ENCODE data around the gene UNKL. TPM values are rescaled to one million over a fixed set of nuclear protein-coding genes. Genes with fewer than 3 reads are reported as not detected.
A peak's percentile ranks its signal among the peaks of the same experiment; 100 is the strongest.

UNKL gene
- polyA plus RNA-seq (2013, experiment 1 of 2), result 15.2 TPM
- polyA plus RNA-seq (2013, experiment 2 of 2), result 21.9 TPM

- no peaks in the 10 kb centered on the region for H3K27me3 ChIP-seq (ENCODE audit: insufficient read depth, low read length)
- H3K9ac ChIP-seq (ENCODE audit: low read depth, low read length), result peak within 1 kb of the TSS; percentile 69
- peaks cover 11% of the 10 kb centered on the region for H3K36me3 ChIP-seq (ENCODE audit: insufficient read depth, low read length)
- 4% methylated on average over 66 of the region's 72 CpGs for WGBS
- peak within 1 kb of the TSS; percentile 78 for H3K4me3 ChIP-seq (ENCODE audit: low read length)
- H3K4me1 ChIP-seq (ENCODE audit: insufficient read depth, low read length), result peaks cover 2% of the 10 kb centered on the region; the same call in 1 of the 2 replicates
- H3K9me3 ChIP-seq (ENCODE audit: insufficient read depth, low read depth, low read length), result no peaks in the 10 kb centered on the region
- H3K27ac ChIP-seq (ENCODE audit: low read depth, low read length), result peak within 1 kb of the TSS; percentile 46; the same call in 1 of the 2 replicates
These were observed at the start of gene UNKL for GRCh38 chr16:1414532-1415260. TSS of gene UNKL (minus strand) at chr16:1414704. CDS start at chr16:1414691, 13 bp downstream.

GRCh38 chr16:1461146-1461545 is 46.6 kb upstream of the UNKL start:
- Histone ChIP-seq H3K27ac (ENCODE audit: low read depth, low read length) (no peak overlapping the region), H3K36me3 (ENCODE audit: insufficient read depth, low read length) (peaks cover 29% of the 10 kb centered on the region)
- 93% methylated on average over 24 of the region's 24 CpGs for WGBS

GRCh38 chr16:1460602-1461138 is 46.2 kb upstream of the UNKL start:
- 94% methylated on average over 30 of the region's 30 CpGs for WGBS
- no peak overlapping the region for H3K27ac ChIP-seq (ENCODE audit: low read depth, low read length)
- H3K9me3 ChIP-seq (ENCODE audit: insufficient read depth, low read depth, low read length), result no peaks in the 10 kb centered on the region
- no peaks in the 10 kb centered on the region for H3K27me3 ChIP-seq (ENCODE audit: insufficient read depth, low read length)
- peaks cover 30% of the 10 kb centered on the region for H3K36me3 ChIP-seq (ENCODE audit: insufficient read depth, low read length)
- no peaks in the 10 kb centered on the region for H3K4me1 ChIP-seq (ENCODE audit: insufficient read depth, low read length)
- no peak overlapping the region for H3K9ac ChIP-seq (ENCODE audit: low read depth, low read length)
- H3K4me3 ChIP-seq (ENCODE audit: low read length), result no peak overlapping the region

More at GRCh38 chr16:1461146-1461545, 46.6 kb upstream of the UNKL start:
- Histone ChIP-seq H3K4me1 (ENCODE audit: insufficient read depth, low read length) (no peaks in the 10 kb centered on the region), H3K9me3 (ENCODE audit: insufficient read depth, low read depth, low read length) (no peaks in the 10 kb centered on the region), H3K27me3 (ENCODE audit: insufficient read depth, low read length) (no peaks in the 10 kb centered on the region), H3K9ac (ENCODE audit: low read depth, low read length) (no peak overlapping the region), H3K4me3 (ENCODE audit: low read length) (no peak overlapping the region)

- Histone ChIP-seq H3K4me1 (ENCODE audit: insufficient read depth, low read length) (no peaks in the 10 kb centered on the region), H3K27ac (ENCODE audit: low read depth, low read length) (no peak overlapping the region), H3K27me3 (ENCODE audit: insufficient read depth, low read length) (no peaks in the 10 kb centered on the region), H3K36me3 (ENCODE audit: insufficient read depth, low read length) (peaks cover 36% of the 10 kb centered on the region), H3K9ac (ENCODE audit: low read depth, low read length) (no peak overlapping the region), H3K4me3 (ENCODE audit: low read length) (no peak overlapping the region), H3K9me3 (ENCODE audit: insufficient read depth, low read depth, low read length) (no peaks in the 10 kb centered on the region)
- WGBS, result 92% methylated on average over 9 of the region's 10 CpGs
These were observed 45.5 kb upstream of the UNKL start for GRCh38 chr16:1459967-1460366.

GRCh38 chr16:1458977-1459341 is 44.5 kb upstream of the UNKL start:
- Histone ChIP-seq H3K27ac (ENCODE audit: low read depth, low read length) (no peak overlapping the region), H3K4me3 (ENCODE audit: low read length) (no peak overlapping the region), H3K27me3 (ENCODE audit: insufficient read depth, low read length) (no peaks in the 10 kb centered on the region), H3K9me3 (ENCODE audit: insufficient read depth, low read depth, low read length) (no peaks in the 10 kb centered on the region), H3K36me3 (ENCODE audit: insufficient read depth, low read length) (peaks cover 45% of the 10 kb centered on the region), H3K4me1 (ENCODE audit: insufficient read depth, low read length) (no peaks in the 10 kb centered on the region), H3K9ac (ENCODE audit: low read depth, low read length) (no peak overlapping the region)
- WGBS, result 93% methylated on average over 14 of the region's 14 CpGs

- H3K36me3 ChIP-seq (ENCODE audit: insufficient read depth, low read length), result peaks cover 50% of the 10 kb centered on the region
- 96% methylated on average over 26 of the region's 26 CpGs for WGBS
- no peaks in the 10 kb centered on the region for H3K4me1 ChIP-seq (ENCODE audit: insufficient read depth, low read length)
- H3K27me3 ChIP-seq (ENCODE audit: insufficient read depth, low read length), result no peaks in the 10 kb centered on the region
- H3K9ac ChIP-seq (ENCODE audit: low read depth, low read length), result no peak overlapping the region
- H3K9me3 ChIP-seq (ENCODE audit: insufficient read depth, low read depth, low read length), result no peaks in the 10 kb centered on the region
- H3K27ac ChIP-seq (ENCODE audit: low read depth, low read length), result no peak overlapping the region
- H3K4me3 ChIP-seq (ENCODE audit: low read length), result no peak overlapping the region
These were observed 44.0 kb upstream of the UNKL start for GRCh38 chr16:1458336-1458976.

GRCh38 chr16:1457489-1458245 is 43.2 kb upstream of the UNKL start:
- H3K4me3 ChIP-seq (ENCODE audit: low read length), result no peak overlapping the region
- no peaks in the 10 kb centered on the region for H3K9me3 ChIP-seq (ENCODE audit: insufficient read depth, low read depth, low read length)
- no peak overlapping the region for H3K9ac ChIP-seq (ENCODE audit: low read depth, low read length)
- no peaks in the 10 kb centered on the region for H3K4me1 ChIP-seq (ENCODE audit: insufficient read depth, low read length)
- H3K27ac ChIP-seq (ENCODE audit: low read depth, low read length), result no peak overlapping the region
- 96% methylated on average over 41 of the region's 42 CpGs for WGBS
- peaks cover 55% of the 10 kb centered on the region for H3K36me3 ChIP-seq (ENCODE audit: insufficient read depth, low read length)
- H3K27me3 ChIP-seq (ENCODE audit: insufficient read depth, low read length), result no peaks in the 10 kb centered on the region

GRCh38 chr16:1456951-1457350 is 42.4 kb upstream of the UNKL start:
- Histone ChIP-seq H3K27ac (ENCODE audit: low read depth, low read length) (no peak overlapping the region), H3K27me3 (ENCODE audit: insufficient read depth, low read length) (no peaks in the 10 kb centered on the region), H3K4me1 (ENCODE audit: insufficient read depth, low read length) (no peaks in the 10 kb centered on the region), H3K9ac (ENCODE audit: low read depth, low read length) (no peak overlapping the region), H3K4me3 (ENCODE audit: low read length) (no peak overlapping the region), H3K36me3 (ENCODE audit: insufficient read depth, low read length) (peaks cover 63% of the 10 kb centered on the region), H3K9me3 (ENCODE audit: insufficient read depth, low read depth, low read length) (no peaks in the 10 kb centered on the region)
- WGBS, result 93% methylated on average over 16 of the region's 16 CpGs

GRCh38 chr16:1455190-1456171 is 41.0 kb upstream of the UNKL start:
- WGBS, result 91% methylated on average over 40 of the region's 41 CpGs
- H3K9me3 ChIP-seq (ENCODE audit: insufficient read depth, low read depth, low read length), result no peaks in the 10 kb centered on the region
- H3K4me1 ChIP-seq (ENCODE audit: insufficient read depth, low read length), result no peaks in the 10 kb centered on the region
- H3K27ac ChIP-seq (ENCODE audit: low read depth, low read length), result no peak overlapping the region
- H3K36me3 ChIP-seq (ENCODE audit: insufficient read depth, low read length), result peaks cover 66% of the 10 kb centered on the region
- H3K4me3 ChIP-seq (ENCODE audit: low read length), result no peak overlapping the region
- H3K27me3 ChIP-seq (ENCODE audit: insufficient read depth, low read length), result no peaks in the 10 kb centered on the region
- H3K9ac ChIP-seq (ENCODE audit: low read depth, low read length), result no peak overlapping the region

- H3K4me1 ChIP-seq (ENCODE audit: insufficient read depth, low read length), result no peaks in the 10 kb centered on the region
- no peak overlapping the region for H3K9ac ChIP-seq (ENCODE audit: low read depth, low read length)
- H3K36me3 ChIP-seq (ENCODE audit: insufficient read depth, low read length), result peaks cover 65% of the 10 kb centered on the region
- no peak overlapping the region for H3K4me3 ChIP-seq (ENCODE audit: low read length)
- no peaks in the 10 kb centered on the region for H3K9me3 ChIP-seq (ENCODE audit: insufficient read depth, low read depth, low read length)
- WGBS, result 93% methylated on average over 17 of the region's 17 CpGs
- H3K27ac ChIP-seq (ENCODE audit: low read depth, low read length), result no peak overlapping the region
- no peaks in the 10 kb centered on the region for H3K27me3 ChIP-seq (ENCODE audit: insufficient read depth, low read length)
These were observed 40.1 kb upstream of the UNKL start for GRCh38 chr16:1454561-1454960.

Measured in HUES64 (cell line).